NCI-H1417 treated with DMSO at 0.1 percent for 48 hours (cell line): Measurements from ENCODE around the gene CD8B.
A peak's percentile ranks its signal among the peaks of the same experiment; 100 is the strongest.
"Not testable (repeated sequence)": the region's sequence is repeated elsewhere in the genome, so short reads cannot be mapped to it uniquely, and the experiment has no call there.

Source experiments
- DNase-seq: peaks from one replicate; lab custom pipeline; 2025; lab: John Stamatoyannopoulos, UW

The CD8B gene

GRCh38 chr2:86835548-86835889 lies 26.2 kb downstream of the CD8B start:
- not testable (repeated sequence) for DNase-seq

GRCh38 chr2:86833315-86833714 lies 28.4 kb downstream of the CD8B start:
- DNase-seq: no peak

GRCh38 chr2:86832334-86833096 lies 29.2 kb downstream of the CD8B start:
- DNase-seq: no peak

- no peak for DNase-seq
These were observed 30.1 kb downstream of the CD8B start for GRCh38 chr2:86831537-86831936.

- no peak for DNase-seq
These were observed 34.7 kb downstream of the CD8B start for GRCh38 chr2:86826951-86827350.

GRCh38 chr2:86825693-86826381 lies 35.8 kb downstream of the CD8B start:
- DNase-seq: no peak

- DNase-seq: no peak
These were observed 36.5 kb downstream of the CD8B start for GRCh38 chr2:86825036-86825692.

- DNase-seq: no peak
These were observed 38.9 kb downstream of the CD8B start for GRCh38 chr2:86822668-86823345.

- DNase-seq: no peak
These were observed 39.8 kb downstream of the CD8B start for GRCh38 chr2:86821842-86822241.

- no peak for DNase-seq
These were observed 40.4 kb downstream of the CD8B start for GRCh38 chr2:86821306-86821705.

GRCh38 chr2:86818957-86819356 lies 42.7 kb downstream of the CD8B start:
- DNase-seq: no peak

- no peak for DNase-seq
These were observed 43.4 kb downstream of the CD8B start for GRCh38 chr2:86818114-86818801.

- DNase-seq: no peak
These were observed 46.1 kb downstream of the CD8B start for GRCh38 chr2:86815611-86816010.

- DNase-seq: no peak
These were observed 52.1 kb downstream of the CD8B start for GRCh38 chr2:86809481-86810121.

- peak; percentile 52 for DNase-seq
These were observed 53.1 kb downstream of the CD8B start for GRCh38 chr2:86808315-86809161.

GRCh38 chr2:86807468-86808275 lies 54.0 kb downstream of the CD8B start:
- DNase-seq: peak; percentile 23

GRCh38 chr2:86807133-86807467 lies 54.6 kb downstream of the CD8B start:
- DNase-seq: no peak

- no peak for DNase-seq
These were observed 55.4 kb downstream of the CD8B start for GRCh38 chr2:86806059-86806857.
